ENCODE results near the gene SLC16A6.

The SLC16A6 gene

DNA sequence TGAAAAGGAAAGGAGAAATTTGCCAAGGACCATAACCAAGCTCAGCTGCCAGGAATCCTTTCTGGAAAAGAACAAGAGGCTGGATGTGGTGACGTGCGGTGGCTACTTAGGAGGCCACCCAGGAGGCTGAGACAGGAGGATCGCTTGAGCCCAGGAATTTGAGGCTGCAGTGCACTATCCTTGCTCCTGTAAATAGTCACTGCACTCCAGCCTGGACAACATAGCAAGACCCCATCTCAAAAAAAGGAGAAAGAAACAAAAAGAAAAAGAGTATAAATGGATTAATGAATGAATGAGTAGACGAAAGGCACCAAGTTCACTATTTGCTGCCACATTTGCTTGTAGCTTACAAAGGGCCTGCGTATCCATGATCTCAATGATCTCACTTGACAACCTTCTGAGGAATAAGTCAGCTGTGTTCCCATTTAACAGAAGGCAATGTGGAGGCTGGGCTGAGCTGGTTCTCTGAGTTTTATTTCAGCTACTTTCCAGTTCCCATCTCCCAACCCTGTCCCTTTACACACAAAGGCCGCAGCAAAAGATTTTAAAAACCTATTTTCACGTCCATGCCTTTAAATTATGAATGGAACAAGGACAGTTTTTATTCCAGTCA, 30.1 kb upstream of the SLC16A6 start:
- Histone ChIP-seq H3K4ac (ENCODE audit: low read depth, low read length) (peak overlapping the region; percentile 25), H3K14ac (ENCODE audit: low read length) (peak overlapping the region; percentile 40), H2BK12ac (ENCODE audit: low read length) (peak overlapping the region; percentile 38), H2BK5ac (ENCODE audit: low read depth, low read length, poor library complexity) (peak overlapping the region; percentile 60), H2AK5ac (ENCODE audit: low read length) (peak overlapping the region; percentile 62), H2BK120ac (ENCODE audit: insufficient read depth, low read length, poor library complexity) (peak overlapping the region; percentile 84), H3K27ac (ENCODE audit: low read depth, low read length) (peak overlapping the region; percentile 85), H2AFZ (ENCODE audit: insufficient read depth, low read length, poor library complexity) (no peak overlapping the region), H3K36me3 (ENCODE audit: control insufficient read depth in 1 of 2, insufficient read depth in 2 of 2, low read length in 2 of 2) (no peaks in the 10 kb centered on the region), H3K4me3 (ENCODE audit: low read depth, low read length) (no peak overlapping the region), H3K9ac (ENCODE audit: low read length) (no peak overlapping the region), H3K23ac (ENCODE audit: low read length) (no peak overlapping the region), H3K4me1 (ENCODE audit: control insufficient read depth in 1 of 2, insufficient read depth in 2 of 2, low read length in 2 of 2) (peaks cover 23 to 45% of the 10 kb centered on the region in 2 experiments), H3K79me1 (ENCODE audit: low read length) (peaks cover 28% of the 10 kb centered on the region), H3K9me3 (ENCODE audit: insufficient read depth, low read depth, low read length) (peaks cover 1% of the 10 kb centered on the region), H3K27me3 (ENCODE audit: insufficient read depth, low read length) (no peaks in the 10 kb centered on the region), H4K12ac (ENCODE audit: low read depth, low read length) (no peak overlapping the region), H3K79me2 (ENCODE audit: control insufficient read depth, insufficient read depth, low read length, poor library complexity) (no peaks in the 10 kb centered on the region), H4K91ac (ENCODE audit: low read depth, low read length) (peak overlapping the region; percentile 10), H3K18ac (ENCODE audit: low read length) (no peak overlapping the region), H4K8ac (ENCODE audit: low read depth, low read length) (no peak overlapping the region), H3K4me2 (ENCODE audit: low read length) (no peak overlapping the region)
- WGBS (ENCODE audit: extremely low coverage, insufficient coverage, insufficient read length) = no CpG with 5 or more reads among the region's 7 CpGs
- DNase-seq = no peak

DNA sequence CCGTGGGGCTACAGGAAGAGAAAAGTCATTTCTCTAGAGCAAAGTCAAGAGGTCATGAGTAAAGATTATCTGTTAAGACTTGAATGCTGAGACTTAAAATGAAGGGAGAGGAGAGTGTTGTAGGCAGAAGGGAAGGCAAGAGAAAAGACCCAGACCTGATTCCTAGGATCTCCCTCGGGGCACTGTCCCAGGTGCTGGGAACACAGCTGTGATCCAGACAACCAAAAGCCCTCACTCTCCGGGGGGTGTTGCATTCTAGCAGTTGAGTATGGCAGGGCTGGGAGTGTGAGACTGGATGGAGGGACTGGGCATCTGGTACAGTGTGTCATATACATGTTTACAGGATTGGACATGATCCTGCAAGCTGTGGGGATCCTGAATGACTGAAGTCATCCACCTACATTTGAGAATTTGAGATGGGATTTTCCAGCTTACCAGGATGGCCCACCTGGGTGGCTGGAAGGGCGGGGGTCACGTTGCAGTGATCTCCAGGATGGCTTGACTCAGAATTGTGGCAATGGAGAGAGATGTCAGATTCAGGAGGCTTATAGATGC, 29.5 kb upstream of the SLC16A6 start:
- peak overlapping the region; percentile 85 for H3K27ac ChIP-seq (ENCODE audit: low read depth, low read length)
- H4K8ac ChIP-seq (ENCODE audit: low read depth, low read length) = no peak overlapping the region
- peak in 1 of 2 donors; percentile 36 for DNase-seq
- peaks cover 24% of the 10 kb centered on the region for H3K79me1 ChIP-seq (ENCODE audit: low read length)
- H3K9me3 ChIP-seq (ENCODE audit: insufficient read depth, low read depth, low read length) = peaks cover 1% of the 10 kb centered on the region
- no CpG with 5 or more reads among the region's 5 CpGs for WGBS (ENCODE audit: extremely low coverage, insufficient coverage, insufficient read length)
- no peaks in the 10 kb centered on the region for H3K79me2 ChIP-seq (ENCODE audit: control insufficient read depth, insufficient read depth, low read length, poor library complexity)
- no peak overlapping the region for H3K4ac ChIP-seq (ENCODE audit: low read depth, low read length)
- H3K9ac ChIP-seq (ENCODE audit: low read length) = no peak overlapping the region
- peak overlapping the region; percentile 0 for H2BK5ac ChIP-seq (ENCODE audit: low read depth, low read length, poor library complexity)
- H3K18ac ChIP-seq (ENCODE audit: low read length) = no peak overlapping the region
- no peak overlapping the region for H3K14ac ChIP-seq (ENCODE audit: low read length)
- no peak overlapping the region for H3K23ac ChIP-seq (ENCODE audit: low read length)
- H4K12ac ChIP-seq (ENCODE audit: low read depth, low read length) = no peak overlapping the region
- no peaks in the 10 kb centered on the region for H3K27me3 ChIP-seq (ENCODE audit: insufficient read depth, low read length)
- H3K4me1 ChIP-seq (ENCODE audit: control insufficient read depth in 1 of 2, insufficient read depth in 2 of 2, low read length in 2 of 2) = peaks cover 21 to 40% of the 10 kb centered on the region in 2 experiments
- no peak overlapping the region for H2AFZ ChIP-seq (ENCODE audit: insufficient read depth, low read length, poor library complexity)
- no peaks in the 10 kb centered on the region for H3K36me3 ChIP-seq (ENCODE audit: control insufficient read depth in 1 of 2, insufficient read depth in 2 of 2, low read length in 2 of 2)
- H3K4me2 ChIP-seq (ENCODE audit: low read length) = no peak overlapping the region
- no peak overlapping the region for H2BK120ac ChIP-seq (ENCODE audit: insufficient read depth, low read length, poor library complexity)
- H4K91ac ChIP-seq (ENCODE audit: low read depth, low read length) = peak overlapping the region; percentile 10
- H3K4me3 ChIP-seq (ENCODE audit: low read depth, low read length) = no peak overlapping the region
- H2AK5ac ChIP-seq (ENCODE audit: low read length) = no peak overlapping the region
- no peak overlapping the region for H2BK12ac ChIP-seq (ENCODE audit: low read length)

- no peaks in the 10 kb centered on the region for H3K36me3 ChIP-seq (ENCODE audit: control insufficient read depth in 1 of 2, insufficient read depth in 2 of 2, low read length in 2 of 2)
- H3K4me3 ChIP-seq (ENCODE audit: low read depth, low read length) = no peak overlapping the region
- H3K79me1 ChIP-seq (ENCODE audit: low read length) = peaks cover 18% of the 10 kb centered on the region
- H3K4me2 ChIP-seq (ENCODE audit: low read length) = no peak overlapping the region
- H3K79me2 ChIP-seq (ENCODE audit: control insufficient read depth, insufficient read depth, low read length, poor library complexity) = no peaks in the 10 kb centered on the region
- no peak overlapping the region for H2AK5ac ChIP-seq (ENCODE audit: low read length)
- peak overlapping the region; percentile 58 for H4K8ac ChIP-seq (ENCODE audit: low read depth, low read length)
- H4K12ac ChIP-seq (ENCODE audit: low read depth, low read length) = no peak overlapping the region
- peak overlapping the region; percentile 50 for H2BK5ac ChIP-seq (ENCODE audit: low read depth, low read length, poor library complexity)
- no peaks in the 10 kb centered on the region for H3K27me3 ChIP-seq (ENCODE audit: insufficient read depth, low read length)
- no CpG with 5 or more reads among the region's 12 CpGs for WGBS (ENCODE audit: extremely low coverage, insufficient coverage, insufficient read length)
- H3K9ac ChIP-seq (ENCODE audit: low read length) = no peak overlapping the region
- peak overlapping the region; percentile 72 for H2BK12ac ChIP-seq (ENCODE audit: low read length)
- H3K23ac ChIP-seq (ENCODE audit: low read length) = no peak overlapping the region
- H3K9me3 ChIP-seq (ENCODE audit: insufficient read depth, low read depth, low read length) = peaks cover 1% of the 10 kb centered on the region
- peak overlapping the region; percentile 75 for H3K14ac ChIP-seq (ENCODE audit: low read length)
- H3K4ac ChIP-seq (ENCODE audit: low read depth, low read length) = peak overlapping the region; percentile 6
- no peak overlapping the region for H2AFZ ChIP-seq (ENCODE audit: insufficient read depth, low read length, poor library complexity)
- DNase-seq = no peak
- H3K18ac ChIP-seq (ENCODE audit: low read length) = peak overlapping the region; percentile 56
- peaks cover 21 to 36% of the 10 kb centered on the region in 2 experiments for H3K4me1 ChIP-seq (ENCODE audit: control insufficient read depth in 1 of 2, insufficient read depth in 2 of 2, low read length in 2 of 2)
- H2BK120ac ChIP-seq (ENCODE audit: insufficient read depth, low read length, poor library complexity) = peak overlapping the region; percentile 90
- H3K27ac ChIP-seq (ENCODE audit: low read depth, low read length) = peak overlapping the region; percentile 85
- H4K91ac ChIP-seq (ENCODE audit: low read depth, low read length) = peak overlapping the region; percentile 78
Measured at GRCh38 chr17:68319410-68320162, 28.7 kb upstream of the SLC16A6 start.

GRCh38 chr17:68318103-68318991, 27.4 kb upstream of the SLC16A6 start:
- Histone ChIP-seq H2BK120ac (ENCODE audit: insufficient read depth, low read length, poor library complexity) (peak overlapping the region; percentile 61), H3K4ac (ENCODE audit: low read depth, low read length) (no peak overlapping the region), H4K91ac (ENCODE audit: low read depth, low read length) (peak overlapping the region; percentile 78), H3K79me2 (ENCODE audit: control insufficient read depth, insufficient read depth, low read length, poor library complexity) (no peaks in the 10 kb centered on the region), H3K4me1 (ENCODE audit: control insufficient read depth in 1 of 2, insufficient read depth in 2 of 2, low read length in 2 of 2) (peaks cover 21 to 33% of the 10 kb centered on the region in 2 experiments), H4K8ac (ENCODE audit: low read depth, low read length) (no peak overlapping the region), H2BK5ac (ENCODE audit: low read depth, low read length, poor library complexity) (peak overlapping the region; percentile 39), H3K18ac (ENCODE audit: low read length) (peak overlapping the region; percentile 59), H3K79me1 (ENCODE audit: low read length) (peaks cover 14% of the 10 kb centered on the region), H3K4me3 (ENCODE audit: low read depth, low read length) (no peak overlapping the region), H3K23ac (ENCODE audit: low read length) (no peak overlapping the region), H2BK12ac (ENCODE audit: low read length) (peak overlapping the region; percentile 72), H3K4me2 (ENCODE audit: low read length) (no peak overlapping the region), H3K9ac (ENCODE audit: low read length) (no peak overlapping the region), H3K9me3 (ENCODE audit: insufficient read depth, low read depth, low read length) (peaks cover 1% of the 10 kb centered on the region), H3K27me3 (ENCODE audit: insufficient read depth, low read length) (no peaks in the 10 kb centered on the region), H3K36me3 (ENCODE audit: control insufficient read depth in 1 of 2, insufficient read depth in 2 of 2, low read length in 2 of 2) (no peaks in the 10 kb centered on the region), H2AK5ac (ENCODE audit: low read length) (peak overlapping the region; percentile 58), H2AFZ (ENCODE audit: insufficient read depth, low read length, poor library complexity) (no peak overlapping the region), H3K27ac (ENCODE audit: low read depth, low read length) (peak overlapping the region; percentile 12), H3K14ac (ENCODE audit: low read length) (no peak overlapping the region), H4K12ac (ENCODE audit: low read depth, low read length) (no peak overlapping the region)
- WGBS (ENCODE audit: extremely low coverage, insufficient coverage, insufficient read length) = no CpG with 5 or more reads among the region's 8 CpGs
- peak; percentile 66 to 73 for DNase-seq

Measured in trophoblast cell (in vitro differentiated cells and primary cell).